Measurements from ENCODE around the gene UNKL.
A peak's percentile ranks its signal among the peaks of the same experiment; 100 is the strongest.

The UNKL gene

DNA sequence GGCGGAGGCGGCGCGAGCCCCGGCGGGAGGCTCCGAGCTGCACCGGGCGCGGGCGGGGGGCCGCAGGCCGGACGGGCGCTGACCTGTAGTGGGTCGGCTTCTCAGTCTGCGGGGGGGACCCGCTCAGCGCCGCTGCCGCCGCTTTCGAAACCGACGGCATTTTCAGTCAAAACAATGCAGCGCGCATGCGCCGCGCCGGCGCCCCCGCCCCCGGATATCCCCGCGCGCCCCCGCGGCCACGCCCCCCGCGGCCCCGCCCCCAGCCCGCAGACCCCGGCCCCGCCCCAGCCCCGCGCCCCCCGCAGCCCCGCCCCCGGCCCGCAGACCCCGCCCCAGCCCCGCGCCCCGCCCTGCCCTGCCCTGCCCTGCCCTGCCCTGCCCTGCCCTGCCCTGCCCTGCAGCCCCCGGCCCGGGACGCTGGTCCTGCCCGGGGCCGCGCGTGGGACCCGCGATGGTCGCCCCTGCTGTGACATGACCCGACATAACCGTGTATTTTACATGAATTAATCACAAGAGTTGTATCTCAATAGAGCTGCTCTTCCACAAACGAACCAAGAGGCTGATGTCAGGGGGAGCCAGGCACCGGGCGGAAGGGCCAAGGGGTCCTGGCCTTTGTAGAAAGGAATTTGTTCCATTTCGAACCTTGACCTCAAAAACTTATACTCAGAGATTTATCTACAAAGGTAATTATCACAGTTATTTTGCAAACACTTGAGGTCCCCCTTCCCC is at the start of gene UNKL:
UNKL (minus strand) TSS at position 173 of the 729 bp plus-strand sequence; CDS start at position 160, 13 bp downstream.
- peak; percentile 73 to 77 for DNase-seq (ENCODE audit: low read depth in 1 of 2, low spot score in 1 of 2)

DNA sequence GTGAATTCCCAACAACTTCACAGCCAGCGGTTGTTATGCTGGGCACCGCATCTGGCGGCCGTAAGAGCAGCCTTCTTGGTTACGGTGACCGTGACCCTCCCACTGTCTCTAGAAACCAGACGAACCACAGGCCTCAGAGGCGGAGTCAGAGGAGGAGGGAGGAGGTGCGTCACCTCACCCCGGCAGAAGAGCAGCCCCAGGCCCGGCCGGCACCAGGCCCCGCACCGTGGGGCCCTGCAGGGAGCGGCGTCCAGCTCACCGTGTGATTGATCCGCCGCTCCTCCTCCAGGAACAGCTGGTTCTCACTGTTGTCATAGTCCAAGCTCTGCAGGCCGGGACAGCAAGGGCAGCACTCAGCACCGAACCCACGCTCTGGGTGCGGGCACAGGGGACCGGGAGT is 46.6 kb upstream of the UNKL start:
- DNase-seq (ENCODE audit: low read depth in 1 of 2, low spot score in 1 of 2): no peak

DNA sequence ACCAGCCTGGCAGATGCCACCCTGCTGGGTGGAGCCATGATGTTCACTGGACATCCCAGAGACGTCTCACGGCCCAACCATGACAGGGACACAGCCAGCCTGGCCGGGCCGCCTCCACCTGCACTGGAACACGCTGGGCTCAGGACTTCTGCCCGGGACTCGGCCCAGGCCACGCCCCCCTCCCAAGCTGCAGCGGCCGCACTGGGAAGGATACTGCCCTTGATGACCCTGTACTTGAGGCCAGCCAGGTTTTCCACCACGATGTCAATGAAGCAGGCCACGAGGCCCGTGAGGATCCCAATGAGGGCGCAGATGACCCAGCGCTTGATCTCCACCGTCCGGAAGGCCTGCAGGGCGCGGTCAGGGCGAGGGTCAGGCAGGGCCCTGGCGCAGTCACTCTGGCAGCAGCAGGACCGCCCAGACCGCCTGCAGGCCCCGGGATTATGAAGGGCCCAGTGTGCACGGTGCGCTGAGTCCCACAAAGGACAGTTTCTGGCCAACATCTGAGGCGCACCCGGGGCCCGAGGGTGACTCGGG is 46.2 kb upstream of the UNKL start:
- DNase-seq (ENCODE audit: low read depth in 1 of 2, low spot score in 1 of 2): no peak

DNA sequence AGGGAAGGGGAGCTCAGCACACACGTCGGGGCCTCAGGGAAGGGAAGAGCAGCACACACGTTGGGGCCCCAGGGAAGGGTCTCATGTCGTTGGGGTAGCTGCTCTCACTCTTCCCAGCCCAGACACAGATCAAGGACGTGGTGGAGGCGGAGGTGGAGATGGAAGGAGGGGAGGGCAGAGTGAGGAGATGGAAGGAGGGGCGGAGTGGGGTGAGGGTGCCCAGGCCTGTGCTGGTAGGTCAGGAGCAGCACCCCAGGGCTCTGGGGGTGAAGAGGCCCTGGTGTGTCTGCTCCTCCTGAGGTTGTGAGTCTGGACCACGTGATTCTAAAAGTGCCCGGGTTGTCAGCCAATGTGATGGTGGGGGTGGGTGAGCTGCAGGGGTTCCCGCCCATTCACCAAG is 45.5 kb upstream of the UNKL start:
- no peak for DNase-seq (ENCODE audit: low read depth in 1 of 2, low spot score in 1 of 2)

GRCh38 chr16:1458977-1459341 is 44.5 kb upstream of the UNKL start:
- DNase-seq (ENCODE audit: low read depth in 1 of 2, low spot score in 1 of 2): no peak

DNA sequence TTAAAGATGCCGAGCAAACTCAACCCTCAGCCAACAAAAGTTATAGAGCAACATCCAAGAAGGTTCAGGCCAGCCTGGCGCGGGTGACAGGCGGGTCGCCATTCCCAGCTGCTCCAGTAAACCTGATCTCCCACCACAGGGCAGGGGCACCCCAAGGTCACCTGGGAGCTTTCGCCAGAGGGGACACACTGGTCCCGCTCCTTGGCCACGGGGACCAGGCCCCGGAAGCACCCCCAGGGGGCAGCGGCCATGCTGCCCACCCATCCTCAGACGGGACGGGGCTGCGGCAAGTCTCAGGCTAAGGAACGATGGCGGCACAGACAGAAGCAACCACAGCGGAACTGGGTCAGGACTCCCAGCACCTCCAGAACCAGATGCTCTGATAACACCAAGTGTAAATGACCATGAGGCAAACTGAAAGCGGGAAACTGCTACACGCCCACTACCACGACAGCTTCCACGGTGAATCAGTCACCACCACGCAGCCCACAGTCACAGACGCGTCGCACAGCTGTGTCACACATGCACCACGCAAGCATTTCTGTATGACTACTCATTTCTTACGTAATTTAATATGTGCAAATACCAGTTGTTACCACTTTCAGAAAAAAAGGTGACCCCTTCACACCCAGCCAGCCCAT is 44.0 kb upstream of the UNKL start:
- no peak for DNase-seq (ENCODE audit: low read depth in 1 of 2, low spot score in 1 of 2)

- DNase-seq (ENCODE audit: low read depth in 1 of 2, low spot score in 1 of 2): no peak
Measured at GRCh38 chr16:1457489-1458245, 43.2 kb upstream of the UNKL start.

DNA sequence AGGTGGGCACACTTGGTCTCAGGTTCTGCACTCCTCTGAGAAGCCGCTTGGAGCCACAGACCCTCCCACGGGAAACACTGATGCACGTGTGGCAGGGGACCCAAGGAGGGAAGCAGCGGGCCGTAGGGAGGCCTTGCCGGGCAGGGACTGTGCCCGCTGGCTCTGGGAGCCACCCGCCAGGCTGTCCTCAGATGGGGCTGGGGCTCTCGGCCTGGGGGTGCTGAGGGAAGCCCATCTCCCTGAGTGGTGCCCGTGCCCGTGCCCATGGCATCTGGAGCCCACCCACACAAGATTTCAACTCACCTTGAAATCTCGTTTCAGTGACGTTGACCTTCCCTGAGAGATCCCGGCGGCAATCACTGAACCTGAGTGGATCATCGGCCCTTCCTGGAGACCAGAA is 42.4 kb upstream of the UNKL start:
- DNase-seq (ENCODE audit: low read depth in 1 of 2, low spot score in 1 of 2): no peak

DNA sequence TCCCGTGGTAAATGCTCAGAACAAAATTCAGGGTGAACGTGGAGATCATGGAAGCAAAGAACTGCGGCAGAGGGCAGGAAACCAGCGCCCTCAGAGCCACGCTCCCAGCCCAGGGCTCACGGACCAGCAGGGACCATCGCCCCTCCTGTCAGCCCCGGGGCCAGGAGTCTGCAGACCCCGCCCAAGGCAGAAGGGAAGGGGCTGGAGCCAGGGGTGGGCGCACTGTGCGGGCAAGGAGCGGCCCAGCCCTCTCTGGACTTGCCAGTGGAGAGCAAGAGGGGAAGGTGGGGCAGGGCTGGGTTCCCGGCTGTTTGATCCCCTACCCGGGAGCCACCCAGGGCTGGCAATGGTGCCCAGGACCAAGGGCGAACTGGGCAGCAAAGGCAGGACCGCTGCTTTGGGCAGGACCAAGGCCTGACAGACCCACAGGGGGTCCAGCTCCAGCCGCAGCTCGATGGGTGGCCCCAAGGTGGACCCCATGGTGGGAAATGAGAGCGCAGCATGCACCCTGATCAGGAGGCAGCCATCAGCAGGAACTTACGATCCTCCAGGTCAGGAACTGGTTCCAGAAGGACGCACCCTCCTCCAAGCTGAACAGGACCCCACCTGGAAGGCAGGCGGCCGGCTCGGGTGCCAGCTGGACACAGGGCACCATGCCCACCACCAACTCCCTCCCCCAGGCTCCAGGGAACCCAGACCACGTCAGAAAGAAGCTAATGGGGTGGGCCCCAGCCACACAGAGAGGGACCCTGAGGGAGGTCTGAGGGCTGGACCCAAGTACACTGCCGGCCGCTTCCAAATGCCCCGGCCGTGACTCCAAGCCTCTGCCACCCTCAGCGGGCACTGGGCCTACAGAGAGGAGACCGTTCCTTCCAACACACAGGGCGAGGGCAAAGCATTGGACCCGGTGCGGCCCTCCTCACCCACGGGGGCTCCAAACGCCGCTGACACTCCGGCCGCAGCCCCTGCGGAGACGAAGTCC is 41.0 kb upstream of the UNKL start:
- no peak for DNase-seq (ENCODE audit: low read depth in 1 of 2, low spot score in 1 of 2)

DNA sequence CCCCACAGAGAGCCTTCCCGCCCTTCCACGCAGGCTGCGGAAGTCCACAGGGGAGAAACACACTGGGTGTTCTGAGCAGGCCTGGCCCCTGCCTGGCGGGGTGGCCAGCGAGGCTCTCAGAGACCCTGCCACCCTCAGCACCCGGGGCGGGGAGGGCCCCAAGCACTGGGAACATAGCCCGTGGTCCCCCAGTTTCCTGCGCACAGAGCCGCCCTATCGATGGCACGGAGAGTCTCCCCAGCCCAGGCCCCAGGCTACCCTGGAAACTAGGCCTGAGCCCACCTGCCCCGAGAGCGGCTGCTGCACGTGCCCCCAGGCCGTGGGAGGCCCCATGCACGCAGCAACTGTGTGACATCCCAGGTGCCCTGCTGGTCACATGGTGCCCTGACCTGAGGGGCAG is 40.1 kb upstream of the UNKL start:
- DNase-seq (ENCODE audit: low read depth in 1 of 2, low spot score in 1 of 2): no peak

GRCh38 chr16:1453316-1453715 is 38.8 kb upstream of the UNKL start:
- no peak for DNase-seq (ENCODE audit: low read depth in 1 of 2, low spot score in 1 of 2)

DNA sequence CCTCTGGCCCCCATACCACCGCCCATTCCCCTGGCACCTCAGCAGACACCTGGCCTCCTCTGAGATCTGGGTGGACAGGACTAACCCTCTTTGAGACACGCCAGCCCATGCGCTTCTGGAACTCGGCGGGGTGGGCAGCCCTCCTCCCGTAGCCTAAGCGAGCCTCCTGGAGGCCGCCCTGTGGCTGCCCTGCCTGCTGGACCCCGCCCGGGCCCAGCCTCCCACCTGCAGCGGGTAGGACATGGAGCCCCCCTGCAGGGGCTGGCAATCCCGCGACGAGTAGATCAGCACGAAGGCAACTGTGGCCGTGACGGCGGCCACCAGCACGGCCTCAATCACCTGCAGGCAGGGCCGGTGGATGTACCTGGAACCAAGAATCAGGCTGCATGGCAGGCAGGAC is 38.0 kb upstream of the UNKL start:
- no peak for DNase-seq (ENCODE audit: low read depth in 1 of 2, low spot score in 1 of 2)

GRCh38 chr16:1451702-1452392 is 37.3 kb upstream of the UNKL start:
- DNase-seq (ENCODE audit: low read depth in 1 of 2, low spot score in 1 of 2): no peak

DNA sequence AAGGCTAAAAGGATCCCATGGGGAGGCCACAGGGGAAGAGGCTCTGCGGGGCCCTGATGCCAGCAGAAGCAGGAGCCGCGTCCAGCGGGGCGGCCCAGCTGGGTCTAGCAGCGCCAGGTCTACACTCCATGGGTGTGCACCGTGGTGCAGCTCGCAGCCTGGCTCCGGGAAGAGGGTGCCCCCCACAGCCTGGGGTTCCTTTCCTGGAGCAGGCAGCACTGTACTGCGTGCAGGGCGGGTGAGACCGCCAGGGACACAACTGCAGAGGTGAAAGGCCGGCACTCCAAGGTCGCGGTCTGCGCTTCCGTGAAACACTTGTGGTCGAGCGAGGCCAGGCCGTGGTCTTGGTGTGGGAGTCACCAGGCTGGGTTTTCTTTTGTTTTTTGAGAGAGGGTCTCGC is 36.3 kb upstream of the UNKL start:
- DNase-seq (ENCODE audit: low read depth in 1 of 2, low spot score in 1 of 2): no peak

GRCh38 chr16:1450218-1450617 is 35.7 kb upstream of the UNKL start:
- no peak for DNase-seq (ENCODE audit: low read depth in 1 of 2, low spot score in 1 of 2)

- DNase-seq (ENCODE audit: low read depth in 1 of 2, low spot score in 1 of 2): no peak
Measured at GRCh38 chr16:1449201-1449788, 34.8 kb upstream of the UNKL start.

DNA sequence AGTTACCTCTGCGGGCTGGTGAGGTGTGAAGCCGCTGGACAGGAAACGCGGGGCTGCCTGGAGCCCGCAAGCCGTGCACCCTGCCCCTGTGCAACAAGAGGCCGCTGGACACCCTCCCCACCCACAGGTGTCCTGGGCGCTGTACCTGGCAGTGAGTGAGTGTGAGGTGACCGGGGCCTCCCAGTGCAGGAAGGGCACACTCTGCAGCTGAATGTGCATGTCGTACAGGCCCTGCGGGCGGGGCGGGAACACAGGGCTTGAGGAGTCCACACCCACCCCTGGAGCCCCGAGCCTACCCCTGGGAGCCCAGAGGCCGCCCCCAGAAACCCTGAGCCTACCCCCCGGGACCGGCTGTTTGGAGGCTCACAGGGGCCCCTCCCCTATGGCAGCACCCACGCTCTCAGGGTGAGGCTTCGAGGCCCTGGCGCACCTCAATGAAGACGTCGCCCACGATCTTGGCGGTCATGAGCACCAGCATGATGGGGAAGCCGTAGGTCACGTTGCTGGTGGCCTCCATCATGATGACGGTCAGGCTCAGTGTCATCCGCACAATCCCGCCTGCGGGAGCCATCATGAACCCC is 34.1 kb upstream of the UNKL start:
- DNase-seq (ENCODE audit: low read depth in 1 of 2, low spot score in 1 of 2): no peak

- DNase-seq (ENCODE audit: low read depth in 1 of 2, low spot score in 1 of 2): no peak
Measured at GRCh38 chr16:1447965-1448364, 33.5 kb upstream of the UNKL start.

DNA sequence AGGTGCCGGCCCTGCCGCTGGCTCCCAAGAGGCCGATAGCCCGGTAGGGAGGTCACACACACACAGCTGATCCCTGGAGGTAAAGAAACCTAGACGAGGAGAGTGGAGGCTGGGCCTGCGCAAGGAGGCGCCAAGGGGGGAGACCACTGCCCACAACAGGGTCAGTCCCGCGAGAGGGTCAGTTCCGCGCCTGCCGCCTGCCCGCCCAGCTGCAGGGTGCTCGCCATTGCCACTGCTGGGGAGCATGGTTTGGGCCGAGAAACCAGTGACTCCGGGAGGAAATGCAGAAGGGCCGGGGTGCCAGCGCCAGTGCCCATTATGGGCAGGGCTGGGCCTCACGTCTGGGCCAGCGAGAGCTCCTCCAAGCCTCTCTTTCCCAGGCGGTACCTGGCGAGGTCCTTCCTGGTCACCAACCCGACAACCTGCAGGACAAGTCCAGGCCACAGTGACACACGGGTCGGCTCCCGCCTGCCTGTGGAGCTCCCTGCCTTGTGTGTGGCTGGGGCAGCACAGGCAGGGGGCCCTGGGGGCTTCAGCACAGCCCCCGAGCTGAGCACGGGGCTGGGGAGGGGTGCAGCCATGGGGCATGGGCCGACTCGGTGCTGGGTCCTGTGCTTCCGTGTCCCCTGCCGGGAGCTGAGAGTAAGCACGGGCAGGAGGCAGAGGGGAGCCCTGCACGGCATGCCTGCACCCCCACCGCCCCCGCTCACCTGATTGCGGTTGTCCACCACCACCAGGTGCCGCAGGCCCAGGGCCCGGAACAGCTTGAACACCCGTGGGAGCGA is 32.0 kb upstream of the UNKL start:
- no peak for DNase-seq (ENCODE audit: low read depth in 1 of 2, low spot score in 1 of 2)
